Purkinje cell (primary cell): ENCODE results near the gene POLA2. TPM values are rescaled to one million over a fixed set of nuclear protein-coding genes. Genes with fewer than 3 reads are reported as not detected.

Experiments used
- polyA plus RNA-seq: library from polyadenylated mRNA; unstranded; fragments of >200 nt; fragmentation: Nextera tagmentation; gene quantifications from 2 replicates; pipeline ENCODE4 v1.2.1, GENCODE V29; 2014

The POLA2 gene
- polyA plus RNA-seq, result 1.6 and 4.8 TPM in 2 replicates

GRCh38 chr11:65261591-65262380, at the start of gene POLA2:
TSS of gene POLA2 (plus strand) at chr11:65261962. CDS start at chr11:65262293, 331 bp downstream.

GRCh38 chr11:65314501-65315203, 52.9 kb downstream of the POLA2 start, which contains the start of gene CDC42EP2:
TSS of gene CDC42EP2 (plus strand) at chr11:65314866. CDS start at chr11:65320899, 6,033 bp downstream.

Other genes with a start within 250 kb of the POLA2 start
- gene ARL2, start 247.8 kb upstream of the POLA2 start, polyA plus RNA-seq, result 42.7 and 68.3 TPM in 2 replicates
- 4.7 and 7.0 TPM in 2 replicates for gene SNX15, start 234.5 kb upstream of the POLA2 start, polyA plus RNA-seq
- 1.3 and 3.6 TPM in 2 replicates for gene SAC3D1, start 220.8 kb upstream of the POLA2 start, polyA plus RNA-seq
- not detected in 2 replicates for gene NAALADL1, start 203.4 kb upstream of the POLA2 start, polyA plus RNA-seq
- 0.29 and 1.8 TPM in 2 replicates for gene CDCA5, start 177.9 kb upstream of the POLA2 start, polyA plus RNA-seq
- gene ZFPL1, start 177.7 kb upstream of the POLA2 start, polyA plus RNA-seq, result 11.0 and 14.9 TPM in 2 replicates
- 15.7 and 25.0 TPM in 2 replicates for gene VPS51, start 165.7 kb upstream of the POLA2 start, polyA plus RNA-seq
- gene TM7SF2, start 150.1 kb upstream of the POLA2 start, polyA plus RNA-seq, result 17.1 and 28.2 TPM in 2 replicates
- gene ZNHIT2, start 144.3 kb upstream of the POLA2 start, polyA plus RNA-seq, result 0.19 and 1.9 TPM in 2 replicates
- 384 and 510 TPM in 2 replicates for gene FAU, start 139.8 kb upstream of the POLA2 start, polyA plus RNA-seq
- gene MRPL49, start 139.6 kb upstream of the POLA2 start, polyA plus RNA-seq, result 8.6 and 13.7 TPM in 2 replicates
- gene SYVN1, start 127.4 kb upstream of the POLA2 start, polyA plus RNA-seq, result 24.2 and 35.0 TPM in 2 replicates
- gene SPDYC, start 91.7 kb upstream of the POLA2 start, polyA plus RNA-seq, result not detected in 2 replicates
- gene CAPN1, start 80.0 kb upstream of the POLA2 start, polyA plus RNA-seq, result 4.1 and 6.8 TPM in 2 replicates
- 2.8 and 4.2 TPM in 2 replicates for gene CDC42EP2, start 52.9 kb downstream of the POLA2 start, polyA plus RNA-seq
- 19.0 and 20.5 TPM in 2 replicates for gene DPF2, start 71.9 kb downstream of the POLA2 start, polyA plus RNA-seq
- 1.7 and 1.8 TPM in 2 replicates for gene TIGD3, start 92.8 kb downstream of the POLA2 start, polyA plus RNA-seq
- gene SLC25A45, start 120.7 kb downstream of the POLA2 start, polyA plus RNA-seq, result 0.51 TPM in 1 of 2 replicates, not detected in the other
- 2.2 and 2.6 TPM in 2 replicates for gene FRMD8, start 124.7 kb downstream of the POLA2 start, polyA plus RNA-seq
- 65.7 and 70.6 TPM in 2 replicates for gene NEAT1, start 160.8 kb downstream of the POLA2 start, polyA plus RNA-seq
- 70,295 and 74,607 TPM in 2 replicates for gene MALAT1, start 237.1 kb downstream of the POLA2 start, polyA plus RNA-seq